ENCODE measurements around the gene MYH10. TPM values are rescaled to one million over a fixed set of nuclear protein-coding genes. Genes with fewer than 3 reads are reported as not detected.

The MYH10 gene
- total RNA-seq, 1 experiment from 2014 or later, result 251 TPM

DNA sequence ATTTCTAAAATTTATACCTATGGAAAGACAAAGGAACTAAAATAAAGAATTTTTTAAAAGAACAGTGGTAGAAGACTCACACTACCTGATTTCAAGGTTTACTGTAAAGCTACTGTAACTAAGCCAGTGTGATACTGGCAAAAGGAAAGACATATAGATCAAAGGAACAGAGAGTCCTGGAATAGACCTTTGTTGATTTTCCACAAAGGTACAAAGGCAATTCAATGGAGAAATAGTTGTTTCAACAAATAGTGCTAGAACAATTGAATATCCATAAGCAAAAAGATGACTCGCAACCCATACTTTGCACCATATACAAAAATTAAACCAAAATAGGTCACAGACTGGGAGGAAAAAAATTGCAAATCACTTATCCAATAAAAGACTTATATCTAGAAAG lies 36.7 kb downstream of the MYH10 start:
- H3K27me3 Mint-ChIP-seq (ENCODE audit: low read depth), result no peaks in the 10 kb centered on the region
- Histone ChIP-seq H3K18ac (ENCODE audit: insufficient read length, low read depth, low read length) (no peak overlapping the region), H2AK5ac (ENCODE audit: insufficient read length, low read length) (no peak overlapping the region), H3K79me1 (ENCODE audit: insufficient read depth, low read depth, low read length, poor library complexity, severe bottlenecking) (peaks cover 3% of the 10 kb centered on the region), H3K9ac (ENCODE audit: extremely low read depth, insufficient read length, low read length) (no peak overlapping the region), H4K91ac (ENCODE audit: insufficient read length, low read depth, low read length) (no peak overlapping the region), H3K4ac (ENCODE audit: low read depth, low read length) (no peak overlapping the region), H2BK120ac (ENCODE audit: low read depth, low read length, poor library complexity, severe bottlenecking) (no peak overlapping the region), H2BK20ac (ENCODE audit: low read depth, low read length, poor library complexity, severe bottlenecking) (no peak overlapping the region), H4K8ac (replicated peaks; ENCODE audit: insufficient read length, low read depth, low read length) (no peak overlapping the region), H3K9me3 (ENCODE audit: control insufficient read depth, low read depth, low read length) (no peaks in the 10 kb centered on the region), H3K79me2 (ENCODE audit: insufficient read depth, low read length) (peaks cover 7% of the 10 kb centered on the region; the same call in 1 of the 2 replicates), H2AFZ (ENCODE audit: low read length) (no peak overlapping the region), H2BK5ac (ENCODE audit: insufficient read length, low read length) (no peak overlapping the region), H2BK15ac (ENCODE audit: low read depth, low read length) (no peak overlapping the region), H3T11ph (ENCODE audit: low read length) (no peak overlapping the region), H4K5ac (ENCODE audit: insufficient read length, low read depth, low read length) (no peak overlapping the region), H4K20me1 (ENCODE audit: control insufficient read depth, insufficient read depth, insufficient read length) (no peaks in the 10 kb centered on the region), H3K4me1 (ENCODE audit: insufficient read depth, low read length) (no peaks in the 10 kb centered on the region), H3K27me3 (ENCODE audit: insufficient read depth, low read length) (no peaks in the 10 kb centered on the region), H3K23me2 (ENCODE audit: insufficient read length, low read depth, low read length, poor library complexity, severe bottlenecking) (no peaks in the 10 kb centered on the region), H3K14ac (ENCODE audit: insufficient read depth, low read length) (no peak overlapping the region), H3K27ac (ENCODE audit: insufficient read length, low read depth, low read length) (no peak overlapping the region), H3K4me2 (ENCODE audit: insufficient read depth, insufficient read length, low read length) (no peak overlapping the region), H2BK12ac (ENCODE audit: insufficient read length, low read depth, low read length) (no peak overlapping the region), H3K23ac (ENCODE audit: insufficient read length, low read depth, low read length) (no peak overlapping the region), H3K56ac (ENCODE audit: insufficient read length, low read depth, low read length) (no peak overlapping the region)
- H3K4me1 Mint-ChIP-seq, result 0 out of 4 replicates have a peak, but pooled peaks cover 0 to 2% of the 10 kb centered on the region in 2 experiments
- TF ChIP-seq, protein P1, sequence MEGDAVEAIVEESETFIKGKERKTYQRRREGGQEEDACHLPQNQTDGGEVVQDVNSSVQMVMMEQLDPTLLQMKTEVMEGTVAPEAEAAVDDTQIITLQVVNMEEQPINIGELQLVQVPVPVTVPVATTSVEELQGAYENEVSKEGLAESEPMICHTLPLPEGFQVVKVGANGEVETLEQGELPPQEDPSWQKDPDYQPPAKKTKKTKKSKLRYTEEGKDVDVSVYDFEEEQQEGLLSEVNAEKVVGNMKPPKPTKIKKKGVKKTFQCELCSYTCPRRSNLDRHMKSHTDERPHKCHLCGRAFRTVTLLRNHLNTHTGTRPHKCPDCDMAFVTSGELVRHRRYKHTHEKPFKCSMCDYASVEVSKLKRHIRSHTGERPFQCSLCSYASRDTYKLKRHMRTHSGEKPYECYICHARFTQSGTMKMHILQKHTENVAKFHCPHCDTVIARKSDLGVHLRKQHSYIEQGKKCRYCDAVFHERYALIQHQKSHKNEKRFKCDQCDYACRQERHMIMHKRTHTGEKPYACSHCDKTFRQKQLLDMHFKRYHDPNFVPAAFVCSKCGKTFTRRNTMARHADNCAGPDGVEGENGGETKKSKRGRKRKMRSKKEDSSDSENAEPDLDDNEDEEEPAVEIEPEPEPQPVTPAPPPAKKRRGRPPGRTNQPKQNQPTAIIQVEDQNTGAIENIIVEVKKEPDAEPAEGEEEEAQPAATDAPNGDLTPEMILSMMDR (conservative IDR thresholded peaks at IDR 0.05), result no peak
- H3K4me3 Mint-ChIP-seq, result no peak overlapping the region
- no peaks in the 10 kb centered on the region for H3K9me3 Mint-ChIP-seq
- H3K27ac Mint-ChIP-seq, result no peak overlapping the region
- peaks cover 16 to 23% (median 19%) of the 10 kb centered on the region in 3 experiments; a peak in 6 of 7 replicates for H3K36me3 Mint-ChIP-seq (ENCODE audit: insufficient read depth in 1 of 3, low read depth in 3 of 3)
- WGBS (ENCODE audit: extremely low coverage, insufficient read length, low lambda C conversion rate), result no CpG with 5 or more reads among the region's 1 CpG
- DNase-seq, result no peak
